NCI-H1092 (cell line): ENCODE data around the gene CASP12.
"Not testable (repeated sequence)": the region's sequence is repeated elsewhere in the genome, so short reads cannot be mapped to it uniquely, and the experiment has no call there.

Source experiments
- DNase-seq: peaks from one replicate; lab custom pipeline; 2025; lab: John Stamatoyannopoulos, UW

The CASP12 gene

GRCh38 chr11:104897891-104898684 is at the start of gene CASP12:
Gene CASP12 (minus strand): TSS chr11:104898460.
- no peak for DNase-seq

GRCh38 chr11:104946907-104947306 is 48.6 kb upstream of the CASP12 start:
- no peak for DNase-seq

- DNase-seq, result no peak
These were observed 45.8 kb upstream of the CASP12 start for GRCh38 chr11:104944076-104944475.

DNA sequence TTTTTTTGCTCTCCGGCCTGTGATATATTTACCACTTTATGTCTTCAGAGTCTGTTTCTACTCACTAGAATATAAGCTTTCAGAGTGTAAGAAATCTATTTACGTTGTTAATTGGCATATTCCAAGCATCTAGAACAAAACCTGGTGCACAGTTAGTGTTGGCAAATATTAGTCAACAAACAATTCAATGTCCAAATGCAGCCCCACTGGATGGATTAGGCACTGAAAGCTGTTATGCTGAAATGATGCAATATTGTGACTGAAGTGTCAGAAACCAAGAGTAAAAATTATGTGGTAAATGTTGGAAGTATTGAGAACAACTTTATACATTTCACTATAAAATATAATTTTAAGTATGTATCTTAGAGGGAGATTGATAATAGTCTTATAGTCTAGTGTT is 45.3 kb upstream of the CASP12 start:
- no peak for DNase-seq

DNA sequence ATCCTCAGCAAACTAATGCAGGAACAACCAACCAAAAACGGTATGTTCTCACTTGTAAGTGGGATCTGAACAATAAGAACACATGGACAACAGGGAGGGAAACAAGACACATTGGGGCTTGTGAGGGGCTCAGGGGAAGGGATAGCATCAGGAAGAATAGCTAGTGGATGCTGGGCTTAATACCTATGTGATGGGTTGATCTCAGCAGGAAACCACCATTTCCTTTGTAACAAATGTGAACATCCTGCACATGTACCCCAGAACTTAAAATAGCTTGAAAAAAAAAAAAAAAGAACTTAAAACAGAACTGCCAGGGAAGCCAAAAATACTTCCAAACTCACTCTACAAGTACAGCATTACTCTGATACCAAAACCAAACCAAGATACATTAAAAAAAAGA is 36.3 kb upstream of the CASP12 start:
- no peak for DNase-seq

GRCh38 chr11:104934073-104934472 is 35.8 kb upstream of the CASP12 start:
- DNase-seq, result not testable (repeated sequence)

GRCh38 chr11:104928811-104929210 is 30.6 kb upstream of the CASP12 start:
- no peak for DNase-seq

- no peak for DNase-seq
These were observed 28.7 kb upstream of the CASP12 start for GRCh38 chr11:104926771-104927611.

DNA sequence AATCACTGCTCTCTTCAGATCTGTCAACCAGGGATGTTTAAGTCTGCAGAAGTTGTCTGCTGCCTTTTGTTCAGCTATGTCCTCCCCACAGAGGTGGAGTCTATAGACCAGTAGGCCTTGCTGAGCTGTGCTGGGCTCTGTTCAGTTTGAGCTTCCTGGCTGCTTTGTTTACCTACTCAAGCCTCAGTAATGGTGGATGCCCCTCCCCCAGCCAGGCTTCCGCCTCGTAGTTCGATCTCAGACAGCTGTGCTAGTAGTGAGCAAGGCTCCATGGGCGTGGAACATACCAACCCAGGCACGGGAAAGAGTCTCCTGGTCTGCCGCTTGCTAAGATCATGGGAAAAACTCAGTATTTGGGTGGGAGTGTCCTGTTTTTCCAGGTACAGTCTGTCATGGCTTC is 27.6 kb upstream of the CASP12 start:
- no peak for DNase-seq

DNA sequence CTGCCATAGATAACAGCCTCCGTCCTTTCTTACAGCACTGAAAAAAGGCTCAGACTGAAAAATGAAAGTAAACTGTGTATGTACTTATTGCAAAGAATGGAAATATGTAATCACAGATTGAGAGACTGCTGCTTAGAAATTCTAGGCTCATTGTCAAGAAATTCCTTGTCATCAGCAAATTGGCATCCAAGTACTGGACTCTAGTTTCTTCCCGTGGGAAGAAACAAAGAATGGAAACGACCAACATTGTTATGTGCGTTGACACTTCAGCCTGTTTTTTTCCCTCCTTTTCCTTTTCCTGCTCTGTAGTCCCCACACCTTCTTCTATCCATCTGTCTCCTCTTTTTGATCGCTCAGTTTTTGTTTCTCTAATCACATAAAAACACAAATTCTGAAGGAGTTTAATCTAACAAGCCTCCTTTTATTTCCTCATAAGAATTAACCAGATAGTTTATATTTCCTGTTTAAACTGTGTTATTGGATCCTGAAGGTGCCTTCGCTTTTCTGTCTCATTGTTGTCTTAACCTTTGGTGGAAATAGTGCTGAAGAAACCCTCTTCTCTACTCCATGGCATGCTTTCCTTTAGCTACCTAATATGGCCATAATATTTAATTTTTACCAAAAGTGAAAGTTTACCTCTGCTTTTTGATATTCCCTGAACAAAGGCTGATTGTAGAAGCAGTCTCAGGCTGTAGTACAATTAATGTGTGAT is 20.0 kb upstream of the CASP12 start:
- DNase-seq, result no peak

DNA sequence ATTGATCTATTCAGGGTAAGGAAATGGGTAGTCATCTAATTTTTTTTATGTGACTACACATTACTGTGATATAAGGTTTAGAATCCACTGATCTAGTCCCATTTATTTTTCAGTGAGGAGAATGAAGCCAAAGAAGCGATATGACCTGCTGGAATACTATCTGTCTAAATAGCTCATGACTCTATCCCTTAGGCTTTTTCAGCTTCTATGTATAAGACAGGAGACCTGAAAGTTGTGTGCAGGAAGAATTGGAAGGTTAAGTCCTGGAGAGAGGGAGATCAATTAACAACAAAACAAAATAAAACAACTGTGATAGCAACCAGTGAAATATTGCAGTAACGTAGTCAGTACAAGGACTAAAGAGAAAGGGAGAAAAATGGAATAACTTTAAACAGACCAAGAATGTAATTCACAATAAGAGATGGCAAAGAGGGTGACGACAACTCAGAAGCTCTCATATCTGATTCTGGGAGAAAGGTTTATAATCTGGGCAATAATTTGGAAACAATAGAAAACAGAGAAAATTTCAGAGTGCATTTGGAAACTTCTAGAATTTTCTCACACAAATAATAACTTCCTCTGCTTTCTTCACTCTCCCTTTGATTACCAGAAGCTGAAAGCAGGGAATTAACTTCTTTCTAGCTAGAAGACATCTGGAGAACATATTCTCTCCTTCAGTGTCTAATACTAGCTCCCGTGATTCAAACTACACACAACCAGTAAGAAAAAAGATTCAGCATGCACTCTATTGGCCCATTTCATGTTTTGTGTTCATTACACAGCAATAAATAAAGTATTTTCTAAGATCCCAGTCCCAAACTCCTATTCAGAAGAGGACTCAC is 19.2 kb upstream of the CASP12 start:
- DNase-seq, result no peak

DNA sequence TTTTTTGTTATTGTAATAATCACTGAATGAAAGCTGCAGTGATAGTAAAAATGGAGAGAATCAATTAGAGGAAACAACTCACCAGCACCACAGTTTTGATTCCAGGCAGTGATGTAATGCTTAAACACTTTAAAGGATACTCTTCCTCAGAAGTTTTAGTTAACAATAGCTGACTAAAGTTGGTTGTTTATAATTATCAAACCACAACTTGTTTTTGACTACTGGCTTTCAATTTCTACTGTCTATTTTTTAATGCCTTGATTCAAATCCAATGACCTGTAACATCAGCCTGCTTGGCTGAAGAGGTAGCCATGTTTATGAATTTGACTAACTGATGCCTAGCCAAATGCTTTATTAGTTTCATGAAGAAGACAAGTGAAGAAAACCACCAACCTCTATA is 18.2 kb upstream of the CASP12 start:
- no peak for DNase-seq

DNA sequence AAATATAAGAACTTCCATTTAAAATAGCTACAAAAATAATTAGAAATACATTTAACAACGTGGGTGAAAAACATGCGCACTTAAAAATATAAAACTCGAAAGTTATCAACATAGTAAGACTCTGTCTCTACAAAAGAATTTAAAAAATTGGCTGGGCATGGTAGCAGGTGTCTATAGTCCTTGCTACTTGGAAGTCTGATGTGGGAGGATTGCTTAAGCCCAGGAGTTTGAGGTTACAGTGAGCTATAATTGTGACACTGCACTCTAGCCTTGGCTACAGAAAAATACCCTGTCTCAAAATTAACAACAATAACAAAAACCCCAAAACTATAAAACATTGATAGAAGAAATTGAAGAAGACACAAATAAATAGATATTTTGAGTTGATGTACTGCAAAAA is 13.8 kb upstream of the CASP12 start:
- no peak for DNase-seq

DNA sequence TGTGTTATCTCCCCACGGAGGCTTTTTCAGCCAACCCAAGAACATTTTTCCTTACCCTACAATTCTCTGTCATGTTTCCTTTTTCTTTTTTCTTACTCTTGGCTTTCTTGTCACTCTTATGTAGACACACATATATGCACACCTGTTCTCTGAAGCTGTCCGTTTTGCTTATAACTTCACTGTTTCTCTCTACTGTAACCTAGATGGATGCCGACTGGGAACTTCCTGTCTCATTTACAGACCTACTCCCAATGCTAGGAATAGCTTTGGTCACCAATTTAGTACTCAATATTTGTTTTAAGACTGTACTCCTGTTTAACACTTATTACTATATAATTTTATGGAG is 9.9 kb upstream of the CASP12 start:
- no peak for DNase-seq

DNA sequence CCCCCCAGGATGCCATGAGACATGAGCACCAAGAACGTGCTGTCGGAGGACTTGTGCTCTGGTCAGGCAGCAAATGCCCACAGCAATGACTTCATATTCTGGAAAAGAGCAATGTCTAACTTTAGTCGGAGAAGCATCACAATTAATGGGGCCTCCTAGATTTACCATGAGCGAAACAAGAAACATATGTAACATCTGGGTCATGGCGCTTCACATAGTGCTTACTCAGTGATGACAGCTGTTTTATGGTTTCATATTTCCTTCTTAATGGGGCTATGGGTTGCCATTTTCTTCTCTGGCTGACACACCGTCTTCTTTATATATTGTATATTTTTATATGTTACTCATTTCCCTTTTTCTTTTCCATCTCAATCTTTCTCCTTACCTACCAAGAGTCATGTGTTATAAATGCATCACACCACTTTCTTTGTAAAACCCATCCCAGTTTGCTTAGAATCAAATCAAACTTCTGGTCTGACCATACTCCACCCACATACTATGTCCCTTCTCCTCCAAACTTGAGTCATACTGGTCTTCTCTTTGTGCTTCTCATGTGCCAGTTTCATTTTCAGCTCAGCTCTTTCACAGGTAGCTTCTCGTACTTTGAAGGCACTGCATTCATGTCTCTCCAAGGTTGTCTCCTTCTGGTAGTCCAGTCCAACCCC is 9.4 kb upstream of the CASP12 start:
- no peak for DNase-seq

DNA sequence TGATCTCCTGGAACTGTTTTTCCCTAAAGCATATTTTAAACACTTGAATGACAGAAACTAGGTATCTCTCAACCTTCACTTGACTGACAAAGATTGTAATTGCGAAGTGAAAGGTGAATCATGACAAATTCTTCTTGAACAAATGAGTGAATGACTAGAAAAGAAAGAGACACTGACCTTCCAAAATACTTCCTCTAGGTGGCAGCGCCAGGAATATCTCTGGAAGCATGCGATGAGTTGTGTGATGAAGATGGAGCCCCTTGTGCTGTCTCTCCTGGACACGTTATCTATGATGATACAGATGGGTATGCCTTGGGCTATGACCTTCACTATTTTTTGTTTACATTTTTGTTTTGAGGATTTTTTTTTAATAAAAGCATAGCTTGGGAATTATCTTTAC is 7.0 kb upstream of the CASP12 start:
- DNase-seq, result no peak

- DNase-seq, result no peak
These were observed 966 bp upstream of the CASP12 start for GRCh38 chr11:104899226-104899625.

DNA sequence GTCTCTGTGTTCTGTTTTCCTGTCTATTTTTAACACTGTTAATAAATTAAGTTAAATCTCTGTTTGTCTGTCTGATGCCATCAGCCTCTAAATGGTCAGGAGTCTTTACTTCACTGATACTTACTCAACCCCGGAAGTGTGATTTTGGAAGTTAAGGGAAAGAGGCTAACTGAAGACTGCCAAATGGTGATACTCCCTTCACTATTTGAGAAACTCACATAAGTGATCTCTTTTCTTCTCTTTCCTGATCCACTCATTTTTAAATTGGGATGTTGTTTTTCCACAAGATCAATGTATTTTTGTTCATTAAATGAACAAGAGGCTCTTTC is 389 bp upstream of the CASP12 start:
- DNase-seq, result no peak

DNA sequence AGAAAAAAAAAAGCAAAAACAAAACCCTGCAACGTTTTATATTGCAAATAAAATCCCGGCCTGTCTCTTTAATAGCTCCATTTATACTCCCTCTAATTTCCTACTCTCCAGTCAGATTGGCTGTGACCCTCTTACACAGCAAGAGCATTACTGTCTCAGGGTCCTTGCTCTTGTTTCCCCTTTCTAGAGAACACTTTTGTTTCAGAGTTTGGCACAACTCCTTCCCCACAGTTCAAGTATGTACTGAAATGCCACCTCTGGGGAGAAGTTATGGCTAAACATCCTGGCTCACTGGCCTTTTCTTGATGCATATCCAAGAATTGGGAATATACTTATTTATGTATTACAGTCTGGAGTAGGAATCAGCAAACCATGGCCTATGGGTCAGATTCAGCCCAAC is 2.6 kb downstream of the CASP12 start:
- no peak for DNase-seq

DNA sequence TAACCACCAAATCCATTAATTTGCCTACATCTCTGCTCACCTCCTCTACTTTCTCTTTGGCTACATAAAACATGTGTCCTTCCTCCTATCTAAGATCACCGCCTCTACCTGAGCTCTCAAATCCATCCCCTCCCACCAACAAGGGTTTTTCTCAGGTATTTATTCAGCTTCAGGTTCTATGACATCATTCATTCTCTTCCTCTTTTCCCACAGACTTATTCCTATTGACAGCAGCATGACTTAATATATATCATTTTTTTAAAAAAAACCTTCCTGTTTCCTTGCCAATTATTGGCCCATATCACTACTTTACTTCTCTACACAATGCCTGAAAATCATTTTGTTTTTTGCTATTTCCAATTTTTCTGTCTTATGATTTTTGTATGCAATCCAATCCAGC is 4.4 kb downstream of the CASP12 start:
- DNase-seq, result no peak

GRCh38 chr11:104892723-104893511 is 5.3 kb downstream of the CASP12 start:
- no peak for DNase-seq
